Dendritic cell treated with granulocyte-macrophage colony-stimulating factor and Interleukin-4, amounts not matched to agents 40 ng/mL and 50 ng/mL, for 4 days (primary cell): ENCODE results near the gene GPR26.

Source experiments
- H3K27ac Mint-ChIP-seq: one replicate; pipeline ENCODE4 v1.8.0; 2022; ENCODE audit warnings: mild to moderate bottlenecking, mixed read lengths
- H3K27me3 Mint-ChIP-seq: one replicate; pipeline ENCODE4 v1.8.0; 2022; ENCODE audit warnings: mild to moderate bottlenecking, mixed read lengths
- H3K36me3 Mint-ChIP-seq: one replicate; pipeline ENCODE4 v1.8.0; 2022; ENCODE audit warnings: low read depth, mixed read lengths
- H3K4me1 Mint-ChIP-seq: one replicate; pipeline ENCODE4 v1.8.0; 2022; ENCODE audit warnings: low read depth, mixed read lengths
- H3K4me3 Mint-ChIP-seq: one replicate; pipeline ENCODE4 v1.8.0; 2022; ENCODE audit warnings: mild to moderate bottlenecking, moderate library complexity, mixed read lengths
- H3K9me3 Mint-ChIP-seq: one replicate; pipeline ENCODE4 v1.8.0; 2022; ENCODE audit warnings: mixed read lengths
- intact Hi-C: fragments of 100-400 bp; cut with micrococcal nuclease; formaldehyde crosslinking; loops from one replicate; pipeline ENCODE4 v1.15.0; 2022

GPR26 gene

GRCh38 chr10:123669886-123670285, 3.7 kb downstream of the GPR26 start:
- H3K4me1 Mint-ChIP-seq: no peaks in the 10 kb centered on the region
- intact Hi-C loops: no loop called here
- peaks cover 27% of the 10 kb centered on the region for H3K27me3 Mint-ChIP-seq
- H3K36me3 Mint-ChIP-seq: no peaks in the 10 kb centered on the region
- no peaks in the 10 kb centered on the region for H3K9me3 Mint-ChIP-seq
- no peak overlapping the region for H3K4me3 Mint-ChIP-seq
- H3K27ac Mint-ChIP-seq: no peak overlapping the region

- H3K27ac Mint-ChIP-seq: no peak overlapping the region
- no peaks in the 10 kb centered on the region for H3K27me3 Mint-ChIP-seq
- intact Hi-C loops: no loop called here
- H3K9me3 Mint-ChIP-seq: no peaks in the 10 kb centered on the region
- H3K4me1 Mint-ChIP-seq: no peaks in the 10 kb centered on the region
- H3K36me3 Mint-ChIP-seq: no peaks in the 10 kb centered on the region
- no peak overlapping the region for H3K4me3 Mint-ChIP-seq
Measured at GRCh38 chr10:123673198-123673597, 7.0 kb downstream of the GPR26 start.

GRCh38 chr10:123674741-123675140, 8.6 kb downstream of the GPR26 start:
- H3K27me3 Mint-ChIP-seq: no peaks in the 10 kb centered on the region
- no peaks in the 10 kb centered on the region for H3K36me3 Mint-ChIP-seq
- no peaks in the 10 kb centered on the region for H3K9me3 Mint-ChIP-seq
- intact Hi-C loops: no loop called here
- no peak overlapping the region for H3K27ac Mint-ChIP-seq
- no peak overlapping the region for H3K4me3 Mint-ChIP-seq
- H3K4me1 Mint-ChIP-seq: no peaks in the 10 kb centered on the region

- no peaks in the 10 kb centered on the region for H3K27me3 Mint-ChIP-seq
- H3K4me3 Mint-ChIP-seq: no peak overlapping the region
Measured at GRCh38 chr10:123675811-123676210, 9.7 kb downstream of the GPR26 start.

GRCh38 chr10:123677556-123677955, 11.4 kb downstream of the GPR26 start:
- H3K9me3 Mint-ChIP-seq: no peaks in the 10 kb centered on the region
- H3K36me3 Mint-ChIP-seq: no peaks in the 10 kb centered on the region
- intact Hi-C loops: no loop called here
- H3K4me1 Mint-ChIP-seq: no peaks in the 10 kb centered on the region
- no peak overlapping the region for H3K4me3 Mint-ChIP-seq
- no peaks in the 10 kb centered on the region for H3K27me3 Mint-ChIP-seq
- no peak overlapping the region for H3K27ac Mint-ChIP-seq

More at GRCh38 chr10:123675811-123676210, 9.7 kb downstream of the GPR26 start:
- intact Hi-C loops: no loop called here
- H3K4me1 Mint-ChIP-seq: no peaks in the 10 kb centered on the region
- H3K36me3 Mint-ChIP-seq: no peaks in the 10 kb centered on the region
- H3K27ac Mint-ChIP-seq: no peak overlapping the region
- no peaks in the 10 kb centered on the region for H3K9me3 Mint-ChIP-seq

GRCh38 chr10:123678376-123678775, 12.2 kb downstream of the GPR26 start:
- intact Hi-C loops: no loop called here
- no peaks in the 10 kb centered on the region for H3K9me3 Mint-ChIP-seq
- no peaks in the 10 kb centered on the region for H3K4me1 Mint-ChIP-seq

GRCh38 chr10:123681285-123681684, 15.1 kb downstream of the GPR26 start:
- intact Hi-C loops: no loop called here
- Mint-ChIP-seq H3K4me3 (no peak overlapping the region), H3K4me1 (no peaks in the 10 kb centered on the region), H3K36me3 (no peaks in the 10 kb centered on the region), H3K27ac (no peak overlapping the region), H3K9me3 (no peaks in the 10 kb centered on the region), H3K27me3 (peaks cover 1% of the 10 kb centered on the region)

More at GRCh38 chr10:123678376-123678775, 12.2 kb downstream of the GPR26 start:
- peaks cover 1% of the 10 kb centered on the region for H3K27me3 Mint-ChIP-seq
- H3K27ac Mint-ChIP-seq: no peak overlapping the region
- no peak overlapping the region for H3K4me3 Mint-ChIP-seq
- H3K36me3 Mint-ChIP-seq: no peaks in the 10 kb centered on the region

- Mint-ChIP-seq H3K4me1 (no peaks in the 10 kb centered on the region), H3K27ac (no peak overlapping the region), H3K27me3 (peaks cover 1% of the 10 kb centered on the region), H3K36me3 (no peaks in the 10 kb centered on the region), H3K4me3 (no peak overlapping the region), H3K9me3 (no peaks in the 10 kb centered on the region)
- intact Hi-C loops: no loop called here
Measured at GRCh38 chr10:123682477-123682876, 16.3 kb downstream of the GPR26 start.

- H3K9me3 Mint-ChIP-seq: no peaks in the 10 kb centered on the region
- no peak overlapping the region for H3K27ac Mint-ChIP-seq
- no peak overlapping the region for H3K4me3 Mint-ChIP-seq
- peaks cover 1% of the 10 kb centered on the region for H3K27me3 Mint-ChIP-seq
- intact Hi-C loops: no loop called here
- H3K36me3 Mint-ChIP-seq: no peaks in the 10 kb centered on the region
- H3K4me1 Mint-ChIP-seq: no peaks in the 10 kb centered on the region
Measured at GRCh38 chr10:123683459-123683858, 17.3 kb downstream of the GPR26 start.

- intact Hi-C loops: no loop called here
- Mint-ChIP-seq H3K27me3 (peaks cover 1% of the 10 kb centered on the region), H3K4me1 (no peaks in the 10 kb centered on the region), H3K27ac (no peak overlapping the region), H3K9me3 (no peaks in the 10 kb centered on the region), H3K36me3 (no peaks in the 10 kb centered on the region), H3K4me3 (no peak overlapping the region)
Measured at GRCh38 chr10:123683865-123684264, 17.7 kb downstream of the GPR26 start.

- H3K27me3 Mint-ChIP-seq: peaks cover 1% of the 10 kb centered on the region
Measured at GRCh38 chr10:123685260-123685659, 19.1 kb downstream of the GPR26 start.

GRCh38 chr10:123687758-123688157, 21.6 kb downstream of the GPR26 start:
- H3K27me3 Mint-ChIP-seq: peaks cover 1% of the 10 kb centered on the region
- no peaks in the 10 kb centered on the region for H3K36me3 Mint-ChIP-seq
- H3K4me3 Mint-ChIP-seq: no peak overlapping the region
- intact Hi-C loops: no loop called here
- no peak overlapping the region for H3K27ac Mint-ChIP-seq
- no peaks in the 10 kb centered on the region for H3K9me3 Mint-ChIP-seq
- no peaks in the 10 kb centered on the region for H3K4me1 Mint-ChIP-seq

More at GRCh38 chr10:123685260-123685659, 19.1 kb downstream of the GPR26 start:
- Mint-ChIP-seq H3K4me1 (no peaks in the 10 kb centered on the region), H3K36me3 (no peaks in the 10 kb centered on the region), H3K27ac (no peak overlapping the region), H3K9me3 (no peaks in the 10 kb centered on the region), H3K4me3 (no peak overlapping the region)
- intact Hi-C loops: no loop called here

GRCh38 chr10:123689880-123690279, 23.7 kb downstream of the GPR26 start:
- no peak overlapping the region for H3K27ac Mint-ChIP-seq
- intact Hi-C loops: no loop called here
- H3K27me3 Mint-ChIP-seq: no peaks in the 10 kb centered on the region
- no peaks in the 10 kb centered on the region for H3K36me3 Mint-ChIP-seq
- H3K9me3 Mint-ChIP-seq: no peaks in the 10 kb centered on the region
- H3K4me3 Mint-ChIP-seq: no peak overlapping the region
- no peaks in the 10 kb centered on the region for H3K4me1 Mint-ChIP-seq

GRCh38 chr10:123703195-123703790, 37.1 kb downstream of the GPR26 start:
- H3K4me3 Mint-ChIP-seq: no peak overlapping the region
- no peaks in the 10 kb centered on the region for H3K9me3 Mint-ChIP-seq
- no peak overlapping the region for H3K27ac Mint-ChIP-seq
- H3K36me3 Mint-ChIP-seq: no peaks in the 10 kb centered on the region
- no peaks in the 10 kb centered on the region for H3K4me1 Mint-ChIP-seq
- intact Hi-C loops: no loop called here
- peaks cover 2% of the 10 kb centered on the region for H3K27me3 Mint-ChIP-seq

- no peak overlapping the region for H3K4me3 Mint-ChIP-seq
- H3K27me3 Mint-ChIP-seq: peaks cover 5% of the 10 kb centered on the region
- no peak overlapping the region for H3K27ac Mint-ChIP-seq
- H3K4me1 Mint-ChIP-seq: no peaks in the 10 kb centered on the region
- intact Hi-C loops: no loop called here
- no peaks in the 10 kb centered on the region for H3K9me3 Mint-ChIP-seq
- no peaks in the 10 kb centered on the region for H3K36me3 Mint-ChIP-seq
Measured at GRCh38 chr10:123704076-123704475, 37.9 kb downstream of the GPR26 start.
